ENCODE results near the gene FAM151A. TPM values are rescaled to one million over a fixed set of nuclear protein-coding genes. Genes with fewer than 3 reads are reported as not detected.
A peak's percentile ranks its signal among the peaks of the same experiment; 100 is the strongest.

Gene FAM151A
- total and polyA plus RNA-seq, 2 experiments from 2014 or later = 0.10 TPM; not detected in 1

GRCh38 chr1:54575605-54576290 is 47.6 kb downstream of the FAM151A start:
- no peak for TF ChIP-seq ZNF331 (CRISPR knock-in tag; IDR thresholded peaks at IDR 0.05; ENCODE audit: low read depth)
- TF ChIP-seq ETS1 (IDR thresholded peaks at IDR 0.05) = no peak
- no peak for TF ChIP-seq EZH2 (IDR thresholded peaks at IDR 0.05; ENCODE audit: low read depth, unreplicated experiment)
- TF ChIP-seq REST (IDR thresholded peaks at IDR 0.05; ENCODE audit: unreplicated experiment) = no peak
- TF ChIP-seq ZNF114 (CRISPR knock-in tag; IDR thresholded peaks at IDR 0.05) = no peak
- no peak for TF ChIP-seq POLR2AphosphoS5 (IDR thresholded peaks at IDR 0.05; ENCODE audit: low read depth)
- TF ChIP-seq EZH2phosphoT487 (IDR thresholded peaks at IDR 0.05; ENCODE audit: unreplicated experiment) = no peak
- no peak for TF ChIP-seq STAT1 (IDR thresholded peaks at IDR 0.05; ENCODE audit: unreplicated experiment)
- TF ChIP-seq NANOG (IDR thresholded peaks at IDR 0.05; ENCODE audit: borderline replicate concordance) = no peak
- TF ChIP-seq ZNF462 (CRISPR knock-in tag; IDR thresholded peaks at IDR 0.05) = no peak
- TF ChIP-seq CTCF (conservative IDR thresholded peaks at IDR 0.05; ENCODE audit: low read depth in 2 of 2) = no peak
- no peak for TF ChIP-seq CREB1 (CRISPR knock-in tag; IDR thresholded peaks at IDR 0.05; ENCODE audit: low read depth)
- no peak for TF ChIP-seq JUNB (IDR thresholded peaks at IDR 0.05; ENCODE audit: unreplicated experiment)
- no peaks in the 10 kb centered on the region for H3K9me2 ChIP-seq (ENCODE audit: insufficient read depth)
- H4K20me1 ChIP-seq (replicated peaks; ENCODE audit: insufficient read depth) = no peaks in the 10 kb centered on the region
- H2AFZ ChIP-seq = no peak overlapping the region
- H3K27ac ChIP-seq (ENCODE audit: low read depth) = no peak overlapping the region
- no peaks in the 10 kb centered on the region for H3K36me3 ChIP-seq (ENCODE audit: insufficient read depth)
- no peak overlapping the region for H3K4me3 Mint-ChIP-seq
- ATAC-seq = no peak
- H3F3A ChIP-seq (replicated peaks; ENCODE audit: low read depth) = 0 out of 2 replicates have a peak, but pooled peaks cover 2% of the 10 kb centered on the region
- peaks cover 28% of the 10 kb centered on the region for H3K4me1 ChIP-seq (ENCODE audit: insufficient read depth)
- H3K36me3 Mint-ChIP-seq (ENCODE audit: low read depth) = no peaks in the 10 kb centered on the region; the same call in 2 of the 3 replicates
- no peak overlapping the region for H3K4me3 ChIP-seq
- H3K27me3 ChIP-seq (ENCODE audit: insufficient read depth) = no peaks in the 10 kb centered on the region
- no peak overlapping the region for H3K27ac Mint-ChIP-seq
- DNase-seq (ENCODE audit: low spot score) = peak; percentile 47
- peaks cover 55% of the 10 kb centered on the region for H3K4me1 Mint-ChIP-seq
- H3K79me2 ChIP-seq (replicated peaks; ENCODE audit: insufficient read depth) = no peaks in the 10 kb centered on the region
- H3K9me3 Mint-ChIP-seq = no peaks in the 10 kb centered on the region; the same call in 2 of the 3 replicates
- no peak overlapping the region for H3K4me2 ChIP-seq
- H3K27me3 Mint-ChIP-seq (ENCODE audit: insufficient read depth, low read depth, poor library complexity) = peaks cover 26% of the 10 kb centered on the region

All from GM23338 (cell line).